GM12878 (cell line): ENCODE data around the gene PRKRA. TPM values are rescaled to one million over a fixed set of nuclear protein-coding genes. Genes with fewer than 3 reads are reported as not detected.

ENCODE experiments used
- ATAC-seq: fragments of 200-7000 bp; cut with Tn5 transposase; 3 replicates; pipeline ENCODE4 v1.9.1; 2020; ENCODE audit warnings: mild to moderate bottlenecking, moderate library complexity
- BruUV-seq: library from RNA; stranded (reverse); fragments of 400-500 nt; replicated peaks from 2 replicates; lab custom pipeline; 2021; lab: Mats Ljungman, UMichigan
- CTCF ChIA-PET: fragments of 300-600 bp; sonication (Branson Sonifier 250); formaldehyde crosslinking; extraction: SDS; loops from one replicate; lab custom pipeline; 2021; ENCODE audit warnings: inconsistent platforms; lab: Yijun Ruan, JAX
- POLR2A ChIA-PET: fragments of 350-600 bp; formaldehyde crosslinking; extraction: SDS; loops from one replicate; lab custom pipeline; 2021; ENCODE audit warnings: inconsistent platforms; lab: Charles Lee
- RAD21 ChIA-PET: fragments of 300-600 bp; sonication (Branson Sonifier 250); formaldehyde crosslinking; loops from one replicate; lab custom pipeline; 2023; ENCODE audit warnings: antibody characterized with exemption; ENCODE audit not compliant: unreplicated experiment; lab: Charles Lee
- SMC1A ChIA-PET: fragments of 300-600 bp; sonication (Branson Sonifier 250); formaldehyde crosslinking; loops from one replicate; lab custom pipeline; 2023; ENCODE audit not compliant: unreplicated experiment, uncharacterized antibody; lab: Charles Lee
- DNase-seq: peaks from one replicate; pipeline ENCODE4 v3.0.0-alpha.2; 2011; ENCODE audit warnings: low read depth, low spot score
- FAIRE-seq: peaks from 3 replicates; lab custom pipeline; 2011; peaks lifted over from hg19 to GRCh38; lab: Jason Lieb, UNC
- H2AFZ ChIP-seq: 2 replicates; pipeline ENCODE4 v1.6.0; 2011; ENCODE audit warnings: low read depth, low read length, control low read depth; ENCODE audit not compliant: control insufficient read depth
- H3K27ac ChIP-seq: 2 replicates; pipeline ENCODE4 v1.5.1; 2011; ENCODE audit warnings: control low read depth; ENCODE audit not compliant: control insufficient read depth, insufficient read depth
- H3K27me3 ChIP-seq, 2 experiments: replicated peaks in 1 of 2; 2 replicates each; pipeline versions ENCODE4 v1.6.0 to v1.6.1; 2011; ENCODE audit warnings: low read length in 1 of 2; ENCODE audit not compliant: control insufficient read depth in 2 of 2, insufficient read depth in 2 of 2
- H3K36me3 ChIP-seq, 2 experiments: 2 replicates each; pipeline ENCODE4 v1.5.1; 2011; ENCODE audit warnings: low read length in 1 of 2; ENCODE audit not compliant: control insufficient read depth in 2 of 2, insufficient read depth in 2 of 2
- H3K4me1 ChIP-seq: 2 replicates; pipeline ENCODE4 v1.6.1; 2011; ENCODE audit warnings: mild to moderate bottlenecking, low read length, moderate library complexity, mixed read lengths; ENCODE audit not compliant: control insufficient read depth, insufficient read depth
- H3K4me2 ChIP-seq: 2 replicates; pipeline ENCODE4 v1.6.0; 2011; ENCODE audit warnings: control low read depth; ENCODE audit not compliant: control insufficient read depth, insufficient read depth
- H3K4me3 ChIP-seq: fragments of 200-600 bp; sonication (generic); 2 replicates; pipeline ENCODE4 v1.5.1; 2016
- H3K79me2 ChIP-seq: 2 replicates; pipeline ENCODE4 v1.6.0; 2011; ENCODE audit warnings: low read length; ENCODE audit not compliant: control insufficient read depth, insufficient read depth
- H3K9ac ChIP-seq: 2 replicates; pipeline ENCODE4 v1.8.0; 2011; ENCODE audit warnings: low read length, control low read depth, mixed read lengths; ENCODE audit not compliant: control insufficient read depth, insufficient read depth
- H3K9me3 ChIP-seq: replicated peaks from 3 replicates; pipeline ENCODE4 v1.5.1; 2011; ENCODE audit warnings: mild to moderate bottlenecking, low read length; ENCODE audit not compliant: control insufficient read depth, insufficient read depth
- H4K20me1 ChIP-seq: 2 replicates; pipeline ENCODE4 v1.6.0; 2011; ENCODE audit not compliant: control insufficient read depth, insufficient read depth
- CBFB ChIP-seq: IDR thresholded peaks from 2 replicates; pipeline ENCODE4 v1.6.1; 2016; ENCODE audit warnings: antibody characterized with exemption, low read depth
- CREB1 ChIP-seq: IDR thresholded peaks from 2 replicates; pipeline ENCODE4 v1.6.1; 2012; ENCODE audit warnings: low read depth, mild to moderate bottlenecking, inconsistent platforms
- ETV6 ChIP-seq, 2 experiments: fragments of 450-650 bp in 1 of 2; IDR thresholded peaks in 1 of 2; conservative IDR thresholded peaks in 1 of 2; 2 replicates each; pipeline ENCODE4 v1.6.1; 2014; ENCODE audit warnings: antibody characterized with exemption in 1 of 2, borderline replicate concordance in 1 of 2, low read depth in 1 of 2, mild to moderate bottlenecking in 1 of 2, moderate library complexity in 1 of 2
- HDAC2 ChIP-seq: fragments of 200-600 bp; sonication (generic); IDR thresholded peaks from 2 replicates; pipeline ENCODE4 v1.6.1; 2017
- HSF1 ChIP-seq: fragments of 150-350 bp; IDR thresholded peaks from 2 replicates; pipeline ENCODE4 v1.6.1; 2014; ENCODE audit warnings: mild to moderate bottlenecking, low read depth, low read length
- IKZF1 ChIP-seq: fragments of 450-650 bp; conservative IDR thresholded peaks from 2 replicates; pipeline ENCODE4 v1.6.1; 2017; ENCODE audit warnings: antibody characterized with exemption, mild to moderate bottlenecking
- KAT2A ChIP-seq: conservative IDR thresholded peaks from 2 replicates; pipeline ENCODE4 v1.6.1; 2011; ENCODE audit warnings: low read depth, low read length; ENCODE audit not compliant: control insufficient read depth
- MAX ChIP-seq: IDR thresholded peaks from 2 replicates; pipeline ENCODE4 v1.6.1; 2012; ENCODE audit warnings: low read depth, low read length, improper control_type of control experiment
- NKRF ChIP-seq: fragments of 450-650 bp; conservative IDR thresholded peaks from 2 replicates; pipeline ENCODE4 v1.6.1; 2017; ENCODE audit warnings: mild to moderate bottlenecking, moderate library complexity
- RCOR1 ChIP-seq: conservative IDR thresholded peaks from 2 replicates; pipeline ENCODE4 v1.6.1; 2012; ENCODE audit warnings: low read depth, low read length, improper control_type of control experiment
- TAF1 ChIP-seq: IDR thresholded peaks from 2 replicates; pipeline ENCODE4 v1.6.1; 2011; ENCODE audit warnings: mild to moderate bottlenecking, low read depth, low read length, borderline replicate concordance
- YY1 ChIP-seq: IDR thresholded peaks from 2 replicates; pipeline ENCODE4 v1.6.1; 2011; ENCODE audit warnings: low read depth, mild to moderate bottlenecking, low read length
- ZNF592 ChIP-seq: fragments of 450-650 bp; IDR thresholded peaks from 2 replicates; pipeline ENCODE4 v1.6.1; 2017; ENCODE audit warnings: mild to moderate bottlenecking, moderate library complexity
- WGBS: methylation state at CpG from one replicate; pipeline ENCODE4 v1.1.6; 2016; ENCODE audit warnings: low lambda C conversion rate; ENCODE audit not compliant: insufficient replicate concordance, insufficient coverage; ENCODE audit errors: missing lambda C conversion rate; 5-methylcytosine and 5-hydroxymethylcytosine counted together
- in situ Hi-C: fragments of 300-500 bp; cut with MboI; formaldehyde crosslinking; loops from 9 replicates; pipeline ENCODE4 v1.14.3; 2018; ENCODE audit warnings: mixed read lengths
- intact Hi-C: fragments of 100-400 bp; cut with micrococcal nuclease; formaldehyde crosslinking; loops from one replicate; pipeline ENCODE4 v1.14.2; 2022; ENCODE audit not compliant: unreplicated experiment
- polyA plus RNA-seq, 11 experiments: library from polyadenylated mRNA; depleted of rRNA in 4 of 11; unstranded in 6 of 11; stranded (reverse) in 5 of 11; fragments of >200 nt; fragmentation: Nextera tagmentation in 4 of 11; fragmentation: Illumina TruSeq in 1 of 11; extraction: Ambion mirVana in 4 of 11; extraction: Trizol in 1 of 11; gene quantifications; 1 replicate in 1 of 11; 2 replicates in 10 of 11; pipeline versions ENCODE4 v1.2.1 to v1.2.3, GENCODE V29; 2011 to 2016; ENCODE audit warnings: inconsistent platforms in 2 of 11, missing spikeins in 2 of 11, low read depth in 1 of 11
- total RNA-seq, 4 experiments: library from RNA; depleted of rRNA in 3 of 4; stranded (reverse); fragments of >200 nt in 3 of 4; fragmentation: Illumina TruSeq in 1 of 4; extraction: Trizol in 1 of 4; gene quantifications; 2 replicates each; pipeline versions ENCODE4 v1.2.1 to v1.2.3, GENCODE V29; 2013 to 2021

The PRKRA gene
- total and polyA plus RNA-seq, 10 of the 15 experiments (the other 5 are each of a cell fraction or from before 2014, with no cell fraction given) = 19.1 to 75.6 (median 51.7) TPM

GRCh38 chr2:178413472-178414265 lies 37.3 kb downstream of the PRKRA start:
- ChIA-PET RAD21 (interaction anchor here (0.7 to 8.3 kb wide), 15 partner anchors 9 to 303 kb away, joined by 3 to 162 read pairs (median 6); partner anchors contain the start of genes PJVK, PRKRA and RBM45), CTCF (interaction anchor here (0.6 to 12.4 kb wide), 17 partner anchors 11 to 301 kb away, joined by 3 to 702 read pairs (median 6); partner anchors contain the start of genes PJVK, PRKRA and RBM45), SMC1A (interaction anchor here (0.9 to 10.6 kb wide), 14 partner anchors 10 to 300 kb away, joined by 3 to 454 read pairs (median 4); partner anchors contain the start of genes PJVK, PRKRA and RBM45), POLR2A (interaction anchor here (0.8 to 5.1 kb wide), 8 partner anchors 9 to 302 kb away, joined by 3 to 64 read pairs (median 6); partner anchors contain the start of genes PJVK and PRKRA)
- intact Hi-C loops (loop anchor here (1.0 kb wide), 5 partner anchors 9 to 301 kb away; partner anchors contain the start of gene RBM45), in situ Hi-C loops (no loop called here)
- H3K4me1 ChIP-seq = peaks cover 6% of the 10 kb centered on the region
- H3K4me2 ChIP-seq = peak overlapping the region; percentile 28
- no peaks in the 10 kb centered on the region for H3K9me3 ChIP-seq
- no peaks in the 10 kb centered on the region for H3K27me3 ChIP-seq
- peak; percentile 87 for ATAC-seq
- peak overlapping the region; percentile 95 for H3K9ac ChIP-seq
- no peak for FAIRE-seq
- no peaks in the 10 kb centered on the region; a peak in 1 of 4 replicates for H3K36me3 ChIP-seq
- peaks cover 28% of the 10 kb centered on the region for H3K79me2 ChIP-seq
- under 1% methylated on average over 45 of the region's 45 CpGs for WGBS
- H3K4me3 ChIP-seq = peak overlapping the region; percentile 78
- peak overlapping the region; percentile 97 for H3K27ac ChIP-seq
- no peaks in the 10 kb centered on the region for H4K20me1 ChIP-seq
- H2AFZ ChIP-seq = peak overlapping the region; percentile 94
- DNase-seq = peak; percentile 38
- BruUV-seq = no TSS peak
- no peak for TF ChIP-seq KAT2A
- TF ChIP-seq HSF1 = 0 out of 2 replicates have a peak, but pooled peaks have one; percentile 23
- TF ChIP-seq ETV6 (conservative IDR thresholded peaks at IDR 0.05 in 1 of 2, IDR thresholded peaks at IDR 0.05 in 1 of 2; ENCODE audit: borderline replicate concordance in 1 of 2, low read depth in 1 of 2) = no peak
- 0 out of 2 replicates have a peak, but pooled peaks have one; percentile 51 for TF ChIP-seq YY1
- TF ChIP-seq NKRF = 0 out of 2 replicates have a peak, but pooled peaks have one; percentile 22
- TF ChIP-seq CBFB = peak; percentile 62; the same call in 1 of the 2 replicates
- peak; percentile 86 for TF ChIP-seq IKZF1
- TF ChIP-seq HDAC2 = no peak
- peak; percentile 74 for TF ChIP-seq MAX
- peak; percentile 70; the same call in 1 of the 2 replicates for TF ChIP-seq ZNF592
- no peak for TF ChIP-seq RCOR1
- TF ChIP-seq TAF1 = 0 out of 2 replicates have a peak, but pooled peaks have one; percentile 21
- TF ChIP-seq CREB1 = peak; percentile 91
